CD8-positive, alpha-beta memory T cell (primary cell): Measurements from ENCODE around the gene FOXK2. TPM values are rescaled to one million over a fixed set of nuclear protein-coding genes. Genes with fewer than 3 reads are reported as not detected.
A peak's percentile ranks its signal among the peaks of the same experiment; 100 is the strongest.
"Not testable (repeated sequence)": the region's sequence is repeated elsewhere in the genome, so short reads cannot be mapped to it uniquely, and the experiment has no call there.

ENCODE experiments used
- CTCF ChIA-PET: fragments of 350-600 bp; sonication (Branson Sonifier 250); formaldehyde crosslinking; loops from one replicate; lab custom pipeline; 2021; ENCODE audit warnings: antibody characterized with exemption; lab: Charles Lee
- POLR2A ChIA-PET: fragments of 350-600 bp; sonication (Branson Sonifier 250); formaldehyde crosslinking; loops from one replicate; lab custom pipeline; 2021; ENCODE audit warnings: antibody characterized with exemption; lab: Charles Lee
- DNase-seq, 5 donors: peaks; one replicate each; pipeline versions ENCODE4 v3.0.0 to v3.0.0-alpha.2; 2020 to 2022; ENCODE audit warnings: mixed read lengths in 1 of 5
- H3K27ac ChIP-seq: one replicate; pipeline ENCODE4 v1.7.0; 2013; ENCODE audit warnings: low read depth, mild to moderate bottlenecking, low read length, moderate library complexity
- H3K27me3 ChIP-seq: 2 replicates; pipeline ENCODE4 v1.7.0; 2013; ENCODE audit warnings: low read length, mild to moderate bottlenecking; ENCODE audit not compliant: insufficient read depth, poor library complexity, severe bottlenecking
- H3K36me3 ChIP-seq: 2 replicates; pipeline ENCODE4 v1.7.0; 2013; ENCODE audit warnings: mild to moderate bottlenecking, low read length, moderate library complexity; ENCODE audit not compliant: insufficient read depth
- H3K4me1 ChIP-seq: 2 replicates; pipeline ENCODE4 v1.7.0; 2013; ENCODE audit warnings: mild to moderate bottlenecking, low read length, moderate library complexity; ENCODE audit not compliant: insufficient read depth
- H3K4me3 ChIP-seq: 2 replicates; pipeline ENCODE4 v1.7.0; 2013; ENCODE audit warnings: mild to moderate bottlenecking, low read length
- H3K9me3 ChIP-seq: 2 replicates; pipeline ENCODE4 v1.7.0; 2013; ENCODE audit warnings: mild to moderate bottlenecking, low read length
- H3K27ac Mint-ChIP-seq, 8 donors: one replicate each; pipeline ENCODE4 v1.8.0; 2020 to 2021; ENCODE audit warnings: mixed read lengths in 8 of 8, mild to moderate bottlenecking in 6 of 8, inconsistent platforms in 3 of 8, moderate library complexity in 3 of 8
- H3K27me3 Mint-ChIP-seq, 2 donors: one replicate each; pipeline ENCODE4 v1.8.0; 2020 to 2021; ENCODE audit warnings: mixed read lengths in 2 of 2, mild to moderate bottlenecking in 1 of 2, moderate library complexity in 1 of 2
- H3K36me3 Mint-ChIP-seq, 3 donors: one replicate each; pipeline ENCODE4 v1.8.0; 2020 to 2021; ENCODE audit warnings: mixed read lengths in 3 of 3, inconsistent platforms in 1 of 3, mild to moderate bottlenecking in 1 of 3
- H3K4me1 Mint-ChIP-seq, 3 donors: one replicate each; pipeline ENCODE4 v1.8.0; 2020 to 2021; ENCODE audit warnings: mixed read lengths in 3 of 3, inconsistent platforms in 1 of 3, mild to moderate bottlenecking in 1 of 3
- H3K4me3 Mint-ChIP-seq, 7 donors: one replicate each; pipeline ENCODE4 v1.8.0; 2020 to 2021; ENCODE audit warnings: mixed read lengths in 7 of 7, mild to moderate bottlenecking in 6 of 7, moderate library complexity in 4 of 7, inconsistent platforms in 2 of 7
- H3K9me3 Mint-ChIP-seq, 5 donors: one replicate each; pipeline ENCODE4 v1.8.0; 2020 to 2022; ENCODE audit warnings: mixed read lengths in 5 of 5, mild to moderate bottlenecking in 3 of 5, moderate library complexity in 2 of 5, inconsistent platforms in 1 of 5
- polyA plus RNA-seq: library from polyadenylated mRNA; unstranded; fragments of 300-500 nt; fragmentation: Illumina TruSeq; gene quantifications from one replicate; pipeline ENCODE4 v1.2.3, GENCODE V29; 2021
- total RNA-seq, 2 experiments: library from RNA; stranded (reverse); gene quantifications; one replicate each; pipeline ENCODE4 v1.2.3, GENCODE V29; 2021

The FOXK2 gene
- total and polyA plus RNA-seq, 3 experiments from 2014 or later: 8.2 to 71.2 (median 63.9) TPM

- ChIA-PET POLR2A (no interaction called here), CTCF (interaction anchor here (0.8 to 1.4 kb wide), 4 partner anchors 30 to 102 kb away, joined by 3 read pairs; partner anchors contain the start of gene FOXK2)
- peaks cover 10% of the 10 kb centered on the region for H3K4me1 ChIP-seq
- no peaks in the 10 kb centered on the region for H3K27me3 ChIP-seq
- Mint-ChIP-seq H3K36me3 (peaks cover 0 to 1% (median 0%) of the 10 kb centered on the region in 3 donors), H3K27me3 (no peaks in the 10 kb centered on the region), H3K9me3 (no peaks in the 10 kb centered on the region), H3K27ac (peak overlapping the region in 7 of 8 donors; percentile 41 to 88 (median 58)), H3K4me1 (peaks cover 33 to 56% (median 42%) of the 10 kb centered on the region in 3 donors), H3K4me3 (peak overlapping the region in 1 of 7 donors; percentile 44)
- H3K4me3 ChIP-seq: no peak overlapping the region
- peak; percentile 54 to 82 (median 60) for DNase-seq
- no peak overlapping the region for H3K27ac ChIP-seq
- H3K9me3 ChIP-seq: no peaks in the 10 kb centered on the region
- no peaks in the 10 kb centered on the region for H3K36me3 ChIP-seq
These were observed 32.4 kb downstream of the FOXK2 start for GRCh38 chr17:82551779-82552457.

- Mint-ChIP-seq H3K27ac (peak overlapping the region in 4 of 8 donors; percentile 57 to 81 (median 68)), H3K4me1 (peaks cover 30 to 51% (median 42%) of the 10 kb centered on the region in 3 donors), H3K27me3 (no peaks in the 10 kb centered on the region), H3K4me3 (no peak overlapping the region), H3K36me3 (peaks cover 0 to 1% (median 0%) of the 10 kb centered on the region in 3 donors), H3K9me3 (no peaks in the 10 kb centered on the region)
- Histone ChIP-seq H3K4me1 (peaks cover 10% of the 10 kb centered on the region), H3K27ac (no peak overlapping the region), H3K36me3 (no peaks in the 10 kb centered on the region), H3K27me3 (no peaks in the 10 kb centered on the region), H3K4me3 (no peak overlapping the region), H3K9me3 (no peaks in the 10 kb centered on the region)
- POLR2A ChIA-PET: no interaction called here
- DNase-seq: no peak
- CTCF ChIA-PET: interaction anchor here (1.1 kb wide), 1 partner anchor 202 kb away, joined by 4 read pairs; no protein-coding TSS in a partner anchor
These were observed 33.0 kb downstream of the FOXK2 start for GRCh38 chr17:82552580-82552979.

GRCh38 chr17:82553210-82553930, 33.8 kb downstream of the FOXK2 start:
- Mint-ChIP-seq H3K4me3 (peak overlapping the region in 1 of 7 donors; percentile 48), H3K4me1 (peaks cover 27 to 51% (median 42%) of the 10 kb centered on the region in 3 donors), H3K27me3 (no peaks in the 10 kb centered on the region), H3K9me3 (no peaks in the 10 kb centered on the region), H3K27ac (peak overlapping the region in 1 of 8 donors; percentile 38), H3K36me3 (peaks cover 0 to 3% (median 0%) of the 10 kb centered on the region in 3 donors)
- Histone ChIP-seq H3K9me3 (no peaks in the 10 kb centered on the region), H3K36me3 (no peaks in the 10 kb centered on the region), H3K4me3 (no peak overlapping the region), H3K4me1 (peaks cover 10% of the 10 kb centered on the region), H3K27ac (no peak overlapping the region), H3K27me3 (no peaks in the 10 kb centered on the region)
- POLR2A ChIA-PET: no interaction called here
- DNase-seq: no peak
- CTCF ChIA-PET: interaction anchor here (1.0 to 1.8 kb wide), 4 partner anchors 50 to 202 kb away, joined by 3 to 5 read pairs (median 4); no protein-coding TSS in a partner anchor

- CTCF ChIA-PET, H3K9me3 ChIP-seq, H3K27me3 ChIP-seq, POLR2A ChIA-PET, DNase-seq, H3K9me3 Mint-ChIP-seq, H3K36me3 Mint-ChIP-seq, H3K36me3 ChIP-seq, H3K4me3 Mint-ChIP-seq, H3K4me3 ChIP-seq, H3K27me3 Mint-ChIP-seq, H3K27ac Mint-ChIP-seq, H3K27ac ChIP-seq: not testable (repeated sequence)
- peaks cover 13% of the 10 kb centered on the region for H3K4me1 ChIP-seq
- peaks cover 22 to 57% (median 30%) of the 10 kb centered on the region in 3 donors for H3K4me1 Mint-ChIP-seq
These were observed 38.0 kb downstream of the FOXK2 start for GRCh38 chr17:82557510-82557909.

DNA sequence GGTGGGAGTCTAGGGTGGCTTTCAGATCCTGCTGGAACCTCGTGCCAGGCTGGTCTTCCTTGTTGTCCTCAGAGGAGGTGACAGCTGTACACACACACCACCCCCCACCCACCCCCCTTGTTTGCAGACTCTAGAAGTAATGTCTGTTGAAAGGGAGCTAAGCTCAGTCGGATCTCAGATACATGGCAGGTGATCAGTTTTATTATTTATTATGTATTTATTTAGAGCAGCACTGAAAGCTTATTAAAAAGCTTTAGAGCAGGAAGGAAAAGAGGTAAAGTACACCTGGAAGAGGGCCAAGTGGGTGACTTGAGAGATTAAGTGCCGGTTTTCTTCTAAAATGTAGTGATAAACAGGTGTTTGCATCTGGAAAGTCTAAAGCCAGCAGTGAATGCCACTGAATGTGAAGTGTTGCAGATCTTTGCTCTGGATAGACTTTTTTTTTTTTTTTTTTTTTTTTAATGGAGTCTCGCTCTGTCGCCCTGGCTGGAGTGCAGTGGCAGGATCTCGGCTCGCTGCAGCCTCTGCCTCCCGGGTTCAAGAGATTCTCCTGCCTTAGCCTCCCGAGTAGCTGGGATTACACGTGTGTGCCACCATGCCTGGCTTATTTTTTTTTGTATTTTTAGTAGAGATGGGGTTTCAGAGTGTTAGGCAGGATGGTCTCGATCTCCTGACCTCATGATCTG, 40.2 kb downstream of the FOXK2 start:
- Histone ChIP-seq H3K4me3 (no peak overlapping the region), H3K27me3 (no peaks in the 10 kb centered on the region), H3K4me1 (peaks cover 10% of the 10 kb centered on the region), H3K27ac (no peak overlapping the region), H3K9me3 (no peaks in the 10 kb centered on the region), H3K36me3 (no peaks in the 10 kb centered on the region)
- H3K4me3 Mint-ChIP-seq: no peak overlapping the region
- H3K9me3 Mint-ChIP-seq: no peaks in the 10 kb centered on the region
- H3K36me3 Mint-ChIP-seq: peaks cover 0 to 13% (median 0%) of the 10 kb centered on the region in 3 donors
- POLR2A ChIA-PET: no interaction called here
- H3K4me1 Mint-ChIP-seq: peaks cover 16 to 57% (median 21%) of the 10 kb centered on the region in 3 donors
- CTCF ChIA-PET: no interaction called here
- no peaks in the 10 kb centered on the region for H3K27me3 Mint-ChIP-seq
- H3K27ac Mint-ChIP-seq: no peak overlapping the region
- DNase-seq: no peak

GRCh38 chr17:82560252-82560642, 40.7 kb downstream of the FOXK2 start:
- H3K27me3 ChIP-seq: no peaks in the 10 kb centered on the region
- H3K27ac ChIP-seq: no peak overlapping the region
- no peaks in the 10 kb centered on the region for H3K9me3 Mint-ChIP-seq
- peaks cover under 1% of the 10 kb centered on the region for H3K36me3 ChIP-seq
- peaks cover 16 to 57% (median 21%) of the 10 kb centered on the region in 3 donors for H3K4me1 Mint-ChIP-seq
- no peak for DNase-seq
- no peaks in the 10 kb centered on the region for H3K27me3 Mint-ChIP-seq
- peaks cover 10% of the 10 kb centered on the region for H3K4me1 ChIP-seq
- H3K4me3 Mint-ChIP-seq: no peak overlapping the region
- ChIA-PET POLR2A (no interaction called here), CTCF (interaction anchor here (0.9 kb wide), 2 partner anchors 13 to 204 kb away, joined by 3 read pairs; no protein-coding TSS in a partner anchor)
- H3K36me3 Mint-ChIP-seq: peaks cover 0 to 18% (median 0%) of the 10 kb centered on the region in 3 donors
- peak overlapping the region in 2 of 8 donors; percentile 11 to 94 for H3K27ac Mint-ChIP-seq
- no peaks in the 10 kb centered on the region for H3K9me3 ChIP-seq
- H3K4me3 ChIP-seq: no peak overlapping the region

- peaks cover 14 to 54% (median 21%) of the 10 kb centered on the region in 3 donors for H3K4me1 Mint-ChIP-seq
- no peaks in the 10 kb centered on the region for H3K9me3 Mint-ChIP-seq
- peaks cover 6% of the 10 kb centered on the region for H3K36me3 ChIP-seq
- H3K27ac Mint-ChIP-seq: peak overlapping the region in 6 of 8 donors; percentile 11 to 94 (median 76)
- H3K9me3 ChIP-seq: no peaks in the 10 kb centered on the region
- H3K4me3 Mint-ChIP-seq: no peak overlapping the region
- peaks cover 0 to 24% (median 0%) of the 10 kb centered on the region in 3 donors for H3K36me3 Mint-ChIP-seq
- peaks cover 10% of the 10 kb centered on the region for H3K4me1 ChIP-seq
- no peaks in the 10 kb centered on the region for H3K27me3 ChIP-seq
- no peak overlapping the region for H3K4me3 ChIP-seq
- ChIA-PET CTCF (interaction anchor here (0.9 to 1.4 kb wide), 3 partner anchors 9 to 205 kb away, joined by 3 read pairs; no protein-coding TSS in a partner anchor), POLR2A (no interaction called here)
- no peak for DNase-seq
- H3K27me3 Mint-ChIP-seq: no peaks in the 10 kb centered on the region
- H3K27ac ChIP-seq: no peak overlapping the region
These were observed 41.4 kb downstream of the FOXK2 start for GRCh38 chr17:82560802-82561428.
